Measurements from ENCODE around the gene RNU7-1. TPM values are rescaled to one million over a fixed set of nuclear protein-coding genes. Genes with fewer than 3 reads are reported as not detected.
A peak's percentile ranks its signal among the peaks of the same experiment; 100 is the strongest.

The RNU7-1 gene
- polyA plus RNA-seq, 2 of the 4 experiments (the other 2 are of a cell fraction), result not detected

DNA sequence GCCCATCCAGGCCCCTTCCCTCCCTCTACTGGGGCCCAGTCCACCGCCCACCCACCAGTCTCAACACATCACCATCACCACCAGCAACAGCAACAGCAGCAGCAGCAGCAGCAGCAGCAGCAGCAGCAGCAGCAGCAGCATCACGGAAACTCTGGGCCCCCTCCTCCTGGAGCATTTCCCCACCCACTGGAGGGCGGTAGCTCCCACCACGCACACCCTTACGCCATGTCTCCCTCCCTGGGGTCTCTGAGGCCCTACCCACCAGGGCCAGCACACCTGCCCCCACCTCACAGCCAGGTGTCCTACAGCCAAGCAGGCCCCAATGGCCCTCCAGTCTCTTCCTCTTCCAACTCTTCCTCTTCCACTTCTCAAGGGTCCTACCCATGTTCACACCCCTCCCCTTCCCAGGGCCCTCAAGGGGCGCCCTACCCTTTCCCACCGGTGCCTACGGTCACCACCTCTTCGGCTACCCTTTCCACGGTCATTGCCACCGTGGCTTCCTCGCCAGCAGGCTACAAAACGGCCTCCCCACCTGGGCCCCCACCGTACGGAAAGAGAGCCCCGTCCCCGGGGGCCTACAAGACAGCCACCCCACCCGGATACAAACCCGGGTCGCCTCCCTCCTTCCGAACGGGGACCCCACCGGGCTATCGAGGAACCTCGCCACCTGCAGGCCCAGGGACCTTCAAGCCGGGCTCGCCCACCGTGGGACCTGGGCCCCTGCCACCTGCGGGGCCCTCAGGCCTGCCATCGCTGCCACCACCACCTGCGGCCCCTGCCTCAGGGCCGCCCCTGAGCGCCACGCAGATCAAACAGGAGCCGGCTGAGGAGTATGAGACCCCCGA is 6.8 kb upstream of the RNU7-1 start (continued):
- TF ChIP-seq PHF8 (IDR thresholded peaks at IDR 0.05; ENCODE audit: borderline replicate concordance, low read depth) (no peak), EHF (CRISPR knock-in tag; IDR thresholded peaks at IDR 0.05) (no peak), SMC3 (IDR thresholded peaks at IDR 0.05) (no peak), CEBPB (IDR thresholded peaks at IDR 0.05) (no peak), RARB (CRISPR knock-in tag; IDR thresholded peaks at IDR 0.05) (no peak), CHD2 (IDR thresholded peaks at IDR 0.05; ENCODE audit: low read length, partially characterized antibody) (no peak)
- TF ChIP-seq, protein P1, sequence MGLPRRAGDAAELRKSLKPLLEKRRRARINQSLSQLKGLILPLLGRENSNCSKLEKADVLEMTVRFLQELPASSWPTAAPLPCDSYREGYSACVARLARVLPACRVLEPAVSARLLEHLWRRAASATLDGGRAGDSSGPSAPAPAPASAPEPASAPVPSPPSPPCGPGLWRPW (IDR thresholded peaks at IDR 0.05), result no peak

DNA sequence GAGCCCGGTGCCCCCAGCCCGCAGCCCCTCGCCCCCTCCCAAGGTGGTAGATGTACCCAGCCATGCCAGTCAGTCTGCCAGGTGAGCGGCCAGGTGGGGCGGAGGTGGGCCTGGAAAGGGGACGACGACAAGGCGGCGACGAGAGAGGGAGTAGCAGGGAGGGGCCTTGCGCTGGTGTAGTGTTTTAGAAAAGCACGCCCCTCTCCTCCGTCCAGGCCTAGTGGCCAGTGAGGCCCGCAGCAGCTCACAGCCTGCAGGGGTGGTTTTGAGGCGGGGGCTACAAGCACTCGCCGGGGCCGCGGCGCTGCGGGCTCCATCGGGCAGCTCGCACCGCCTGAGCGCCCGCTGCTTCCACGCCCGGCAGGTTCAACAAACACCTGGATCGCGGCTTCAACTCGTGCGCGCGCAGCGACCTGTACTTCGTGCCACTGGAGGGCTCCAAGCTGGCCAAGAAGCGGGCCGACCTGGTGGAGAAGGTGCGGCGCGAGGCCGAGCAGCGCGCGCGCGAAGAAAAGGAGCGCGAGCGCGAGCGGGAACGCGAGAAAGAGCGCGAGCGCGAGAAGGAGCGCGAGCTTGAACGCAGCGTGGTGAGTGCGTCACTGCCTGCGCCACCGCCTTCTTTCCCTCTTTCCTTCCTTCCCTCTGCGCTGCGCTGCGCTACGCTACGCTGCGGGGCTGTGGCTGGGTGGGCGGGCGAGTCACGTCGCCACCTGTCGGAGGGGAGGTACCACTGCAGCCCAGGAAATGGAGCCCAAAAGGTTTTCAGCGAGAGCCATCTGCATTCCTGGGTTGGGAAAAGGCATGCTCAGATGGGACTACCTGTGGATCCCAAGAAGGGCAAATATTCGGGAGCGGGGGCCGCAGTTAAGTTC is 5.9 kb upstream of the RNU7-1 start:
- Histone ChIP-seq H3K4me1 (peaks cover 45% of the 10 kb centered on the region), H3K27ac (peak overlapping the region; percentile 81 to 92), H3K4me3 (peak overlapping the region; percentile 49), H3K9me3 (no peaks in the 10 kb centered on the region), H3K4me2 (peak overlapping the region; percentile 73)
- ChIA-PET POLR2A (interaction anchor here (0.6 to 3.8 kb wide), 8 partner anchors 9 to 70 kb away, joined by 3 to 44 read pairs (median 6); partner anchors contain the start of genes SPSB2 and TPI1), CTCF (interaction anchor here (0.6 to 22.6 kb wide), 21 partner anchors 10 to 170 kb away, joined by 3 to 370 read pairs (median 5); partner anchors contain the start of genes ATN1, LRRC23, SPSB2 and TPI1)
- 10% methylated on average over 49 of the region's 80 CpGs for WGBS (ENCODE audit: missing lambda C conversion rate)
- ATAC-seq, result peak; percentile 86 to 93
- FAIRE-seq, result peak; percentile 86
- peak; percentile 80 to 98 for DNase-seq (ENCODE audit: low read depth in 1 of 2, low spot score in 1 of 2)
- TF ChIP-seq EHMT2 (IDR thresholded peaks at IDR 0.05; ENCODE audit: low read depth), result no peak
- TF ChIP-seq, protein P2, sequence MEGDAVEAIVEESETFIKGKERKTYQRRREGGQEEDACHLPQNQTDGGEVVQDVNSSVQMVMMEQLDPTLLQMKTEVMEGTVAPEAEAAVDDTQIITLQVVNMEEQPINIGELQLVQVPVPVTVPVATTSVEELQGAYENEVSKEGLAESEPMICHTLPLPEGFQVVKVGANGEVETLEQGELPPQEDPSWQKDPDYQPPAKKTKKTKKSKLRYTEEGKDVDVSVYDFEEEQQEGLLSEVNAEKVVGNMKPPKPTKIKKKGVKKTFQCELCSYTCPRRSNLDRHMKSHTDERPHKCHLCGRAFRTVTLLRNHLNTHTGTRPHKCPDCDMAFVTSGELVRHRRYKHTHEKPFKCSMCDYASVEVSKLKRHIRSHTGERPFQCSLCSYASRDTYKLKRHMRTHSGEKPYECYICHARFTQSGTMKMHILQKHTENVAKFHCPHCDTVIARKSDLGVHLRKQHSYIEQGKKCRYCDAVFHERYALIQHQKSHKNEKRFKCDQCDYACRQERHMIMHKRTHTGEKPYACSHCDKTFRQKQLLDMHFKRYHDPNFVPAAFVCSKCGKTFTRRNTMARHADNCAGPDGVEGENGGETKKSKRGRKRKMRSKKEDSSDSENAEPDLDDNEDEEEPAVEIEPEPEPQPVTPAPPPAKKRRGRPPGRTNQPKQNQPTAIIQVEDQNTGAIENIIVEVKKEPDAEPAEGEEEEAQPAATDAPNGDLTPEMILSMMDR (IDR thresholded peaks at IDR 0.05), result peak; percentile 84
- no peak for TF ChIP-seq ZC3H11A (IDR thresholded peaks at IDR 0.05)
- TF ChIP-seq NFE2L2 (conservative IDR thresholded peaks at IDR 0.05; ENCODE audit: low read length), result no peak
- TF ChIP-seq, protein P3, sequence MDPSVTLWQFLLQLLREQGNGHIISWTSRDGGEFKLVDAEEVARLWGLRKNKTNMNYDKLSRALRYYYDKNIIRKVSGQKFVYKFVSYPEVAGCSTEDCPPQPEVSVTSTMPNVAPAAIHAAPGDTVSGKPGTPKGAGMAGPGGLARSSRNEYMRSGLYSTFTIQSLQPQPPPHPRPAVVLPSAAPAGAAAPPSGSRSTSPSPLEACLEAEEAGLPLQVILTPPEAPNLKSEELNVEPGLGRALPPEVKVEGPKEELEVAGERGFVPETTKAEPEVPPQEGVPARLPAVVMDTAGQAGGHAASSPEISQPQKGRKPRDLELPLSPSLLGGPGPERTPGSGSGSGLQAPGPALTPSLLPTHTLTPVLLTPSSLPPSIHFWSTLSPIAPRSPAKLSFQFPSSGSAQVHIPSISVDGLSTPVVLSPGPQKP (IDR thresholded peaks at IDR 0.05; ENCODE audit: low read depth, low read length), result no peak
- no peak for TF ChIP-seq ESRRA (IDR thresholded peaks at IDR 0.05; ENCODE audit: borderline replicate concordance, low read length)
- TF ChIP-seq POLR2AphosphoS2 (conservative IDR thresholded peaks at IDR 0.05; ENCODE audit: low read length), result no peak; the same call in 1 of the 2 replicates
- TF ChIP-seq TP53 (CRISPR knock-in tag; IDR thresholded peaks at IDR 0.05), result peak; percentile 98
- no peak for TF ChIP-seq KDM1A (IDR thresholded peaks at IDR 0.05; ENCODE audit: low read depth)
- TF ChIP-seq NPAS2 (CRISPR knock-in tag; IDR thresholded peaks at IDR 0.05; ENCODE audit: borderline replicate concordance), result no peak
- TF ChIP-seq, protein P4, sequence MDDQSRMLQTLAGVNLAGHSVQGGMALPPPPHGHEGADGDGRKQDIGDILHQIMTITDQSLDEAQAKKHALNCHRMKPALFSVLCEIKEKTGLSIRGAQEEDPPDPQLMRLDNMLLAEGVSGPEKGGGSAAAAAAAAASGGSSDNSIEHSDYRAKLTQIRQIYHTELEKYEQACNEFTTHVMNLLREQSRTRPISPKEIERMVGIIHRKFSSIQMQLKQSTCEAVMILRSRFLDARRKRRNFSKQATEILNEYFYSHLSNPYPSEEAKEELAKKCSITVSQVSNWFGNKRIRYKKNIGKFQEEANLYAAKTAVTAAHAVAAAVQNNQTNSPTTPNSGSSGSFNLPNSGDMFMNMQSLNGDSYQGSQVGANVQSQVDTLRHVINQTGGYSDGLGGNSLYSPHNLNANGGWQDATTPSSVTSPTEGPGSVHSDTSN (IDR thresholded peaks at IDR 0.05), result peak; percentile 89
- TF ChIP-seq JUNB (IDR thresholded peaks at IDR 0.05), result no peak
- TF ChIP-seq MAFK (IDR thresholded peaks at IDR 0.05; ENCODE audit: partially characterized antibody), result no peak
- no peak for TF ChIP-seq MAZ (IDR thresholded peaks at IDR 0.05; ENCODE audit: borderline replicate concordance, low read depth, low read length)
- TF ChIP-seq FOSB (CRISPR knock-in tag; IDR thresholded peaks at IDR 0.05), result peak; percentile 91
- TF ChIP-seq, protein P5, sequence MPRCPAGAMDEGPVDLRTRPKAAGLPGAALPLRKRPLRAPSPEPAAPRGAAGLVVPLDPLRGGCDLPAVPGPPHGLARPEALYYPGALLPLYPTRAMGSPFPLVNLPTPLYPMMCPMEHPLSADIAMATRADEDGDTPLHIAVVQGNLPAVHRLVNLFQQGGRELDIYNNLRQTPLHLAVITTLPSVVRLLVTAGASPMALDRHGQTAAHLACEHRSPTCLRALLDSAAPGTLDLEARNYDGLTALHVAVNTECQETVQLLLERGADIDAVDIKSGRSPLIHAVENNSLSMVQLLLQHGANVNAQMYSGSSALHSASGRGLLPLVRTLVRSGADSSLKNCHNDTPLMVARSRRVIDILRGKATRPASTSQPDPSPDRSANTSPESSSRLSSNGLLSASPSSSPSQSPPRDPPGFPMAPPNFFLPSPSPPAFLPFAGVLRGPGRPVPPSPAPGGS (IDR thresholded peaks at IDR 0.05), result peak; percentile 92
- TF ChIP-seq ZSCAN20 (CRISPR knock-in tag; IDR thresholded peaks at IDR 0.05), result no peak
- TF ChIP-seq, protein P6, sequence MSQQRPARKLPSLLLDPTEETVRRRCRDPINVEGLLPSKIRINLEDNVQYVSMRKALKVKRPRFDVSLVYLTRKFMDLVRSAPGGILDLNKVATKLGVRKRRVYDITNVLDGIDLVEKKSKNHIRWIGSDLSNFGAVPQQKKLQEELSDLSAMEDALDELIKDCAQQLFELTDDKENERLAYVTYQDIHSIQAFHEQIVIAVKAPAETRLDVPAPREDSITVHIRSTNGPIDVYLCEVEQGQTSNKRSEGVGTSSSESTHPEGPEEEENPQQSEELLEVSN (IDR thresholded peaks at IDR 0.05; ENCODE audit: borderline replicate concordance, low read depth), result peak; percentile 99
- TF ChIP-seq, protein P7, sequence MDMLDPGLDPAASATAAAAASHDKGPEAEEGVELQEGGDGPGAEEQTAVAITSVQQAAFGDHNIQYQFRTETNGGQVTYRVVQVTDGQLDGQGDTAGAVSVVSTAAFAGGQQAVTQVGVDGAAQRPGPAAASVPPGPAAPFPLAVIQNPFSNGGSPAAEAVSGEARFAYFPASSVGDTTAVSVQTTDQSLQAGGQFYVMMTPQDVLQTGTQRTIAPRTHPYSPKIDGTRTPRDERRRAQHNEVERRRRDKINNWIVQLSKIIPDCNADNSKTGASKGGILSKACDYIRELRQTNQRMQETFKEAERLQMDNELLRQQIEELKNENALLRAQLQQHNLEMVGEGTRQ (IDR thresholded peaks at IDR 0.05), result peak; percentile 39
- TF ChIP-seq ZFP36 (IDR thresholded peaks at IDR 0.05; ENCODE audit: borderline replicate concordance, partially characterized antibody), result no peak
- TF ChIP-seq HEYL (CRISPR knock-in tag; IDR thresholded peaks at IDR 0.05), result no peak

Data from A549 (cell line).